WTC11 (cell line): ENCODE data around the gene VTI1A. TPM values are rescaled to one million over a fixed set of nuclear protein-coding genes. Genes with fewer than 3 reads are reported as not detected.

Source experiments
- ATAC-seq: fragments of 200-7000 bp; cut with Tn5 transposase; 2 replicates; pipeline ENCODE4 v1.10.0; 2021; ENCODE audit warnings: mild to moderate bottlenecking, moderate library complexity
- CTCF ChIA-PET: fragments of 300-600 bp; sonication (Branson Sonifier 250); formaldehyde crosslinking; loops from one replicate; lab custom pipeline; 2021; ENCODE audit warnings: antibody characterized with exemption; lab: Charles Lee
- POLR2A ChIA-PET: fragments of 350-600 bp; sonication (Branson Sonifier 250); formaldehyde crosslinking; loops from one replicate; lab custom pipeline; 2021; ENCODE audit warnings: antibody characterized with exemption; lab: Charles Lee
- DNase-seq: peaks from one replicate; pipeline ENCODE4 v3.0.0; 2021; ENCODE audit warnings: low spot score
- H3K27ac Mint-ChIP-seq: 2 replicates; pipeline ENCODE4 v1.8.0; 2021; ENCODE audit warnings: mixed read lengths
- H3K27me3 Mint-ChIP-seq: 2 replicates; pipeline ENCODE4 v1.8.0; 2021; ENCODE audit warnings: low read depth, mild to moderate bottlenecking, moderate library complexity, mixed read lengths
- H3K36me3 Mint-ChIP-seq: 2 replicates; pipeline ENCODE4 v1.8.0; 2021; ENCODE audit warnings: mixed read lengths
- H3K4me1 Mint-ChIP-seq: 2 replicates; pipeline ENCODE4 v1.8.0; 2022; ENCODE audit warnings: mixed read lengths
- H3K4me3 Mint-ChIP-seq: 2 replicates; pipeline ENCODE4 v1.8.0; 2021; ENCODE audit warnings: mild to moderate bottlenecking, moderate library complexity, mixed read lengths
- H3K9me3 Mint-ChIP-seq: 2 replicates; pipeline ENCODE4 v1.8.0; 2021; ENCODE audit warnings: mixed read lengths
- AFF4 ChIP-seq: sonication (generic); formaldehyde crosslinking; IDR thresholded peaks from 2 replicates; pipeline ENCODE4 v1.8.1; 2023; ENCODE audit warnings: mild to moderate bottlenecking, missing genetic modification reagents, borderline replicate concordance
- E2F1 ChIP-seq: sonication (generic); formaldehyde crosslinking; IDR thresholded peaks from 2 replicates; pipeline ENCODE4 v1.8.0; 2022; ENCODE audit warnings: mild to moderate bottlenecking, missing genetic modification reagents
- E2F4 ChIP-seq: sonication (generic); formaldehyde crosslinking; IDR thresholded peaks from 2 replicates; pipeline ENCODE4 v1.8.1; 2022; ENCODE audit warnings: low read depth, mild to moderate bottlenecking, moderate library complexity, missing genetic modification reagents, borderline replicate concordance
- EMX1 ChIP-seq: fragments of 250-450 bp; sonication (Bioruptor Pico); IDR thresholded peaks from 2 replicates; pipeline ENCODE4 v1.8.0; 2021; ENCODE audit warnings: mild to moderate bottlenecking
- ESRRA ChIP-seq: sonication (generic); formaldehyde crosslinking; IDR thresholded peaks from 2 replicates; pipeline ENCODE4 v1.8.1; 2022; ENCODE audit warnings: mild to moderate bottlenecking, missing genetic modification reagents, borderline replicate concordance
- FOXK1 ChIP-seq: sonication (generic); formaldehyde crosslinking; IDR thresholded peaks from 2 replicates; pipeline ENCODE4 v1.8.0; 2022; ENCODE audit warnings: mild to moderate bottlenecking, moderate library complexity, missing genetic modification reagents
- FOXP4 ChIP-seq: sonication (generic); formaldehyde crosslinking; IDR thresholded peaks from 2 replicates; pipeline ENCODE4 v1.8.0; 2022; ENCODE audit warnings: mild to moderate bottlenecking, missing genetic modification reagents
- GABPB1 ChIP-seq: sonication (generic); formaldehyde crosslinking; IDR thresholded peaks from 2 replicates; pipeline ENCODE4 v1.8.1; 2023; ENCODE audit warnings: mild to moderate bottlenecking, missing genetic modification reagents
- PREB ChIP-seq: sonication (generic); formaldehyde crosslinking; IDR thresholded peaks from 2 replicates; pipeline ENCODE4 v1.8.1; 2022; ENCODE audit warnings: mild to moderate bottlenecking, missing genetic modification reagents, moderate library complexity, borderline replicate concordance
- SMAD4 ChIP-seq: sonication (generic); formaldehyde crosslinking; IDR thresholded peaks from 2 replicates; pipeline ENCODE4 v1.8.0; 2022; ENCODE audit warnings: mild to moderate bottlenecking, missing genetic modification reagents
- SP1 ChIP-seq: sonication (generic); formaldehyde crosslinking; conservative IDR thresholded peaks from 2 replicates; pipeline ENCODE4 v1.8.1; 2022; ENCODE audit warnings: missing genetic modification reagents
- TP53 ChIP-seq: sonication (generic); formaldehyde crosslinking; IDR thresholded peaks from 2 replicates; pipeline ENCODE4 v1.8.1; 2023; ENCODE audit warnings: mild to moderate bottlenecking, missing genetic modification reagents
- ZBTB43 ChIP-seq: sonication (generic); formaldehyde crosslinking; IDR thresholded peaks from 2 replicates; pipeline ENCODE4 v1.8.1; 2023; ENCODE audit warnings: mild to moderate bottlenecking, missing genetic modification reagents
- ZMAT4 ChIP-seq: fragments of 250-450 bp; sonication (Bioruptor Pico); IDR thresholded peaks from 2 replicates; pipeline ENCODE4 v1.9.0; 2021; ENCODE audit warnings: mild to moderate bottlenecking
- ZNF232 ChIP-seq: sonication (generic); formaldehyde crosslinking; IDR thresholded peaks from 2 replicates; pipeline ENCODE4 v1.8.0; 2022; ENCODE audit warnings: mild to moderate bottlenecking, missing genetic modification reagents
- ZNF317 ChIP-seq: sonication (generic); formaldehyde crosslinking; IDR thresholded peaks from 2 replicates; pipeline ENCODE4 v1.8.1; 2023; ENCODE audit warnings: low read depth, mild to moderate bottlenecking, moderate library complexity, missing genetic modification reagents, borderline replicate concordance
- total RNA-seq: library from RNA; stranded (reverse); gene quantifications from 3 replicates; pipeline ENCODE4 v1.2.3, GENCODE V29; 2021
- TF ChIP-seq, protein P1 (sequence below): sonication (generic); formaldehyde crosslinking; IDR thresholded peaks from 2 replicates; pipeline ENCODE4 v1.8.1; 2022; ENCODE audit warnings: low read depth, missing genetic modification reagents, borderline replicate concordance
- TF ChIP-seq, protein P2 (sequence below): sonication (generic); formaldehyde crosslinking; conservative IDR thresholded peaks from 2 replicates; pipeline ENCODE4 v1.8.1; 2022; ENCODE audit warnings: mild to moderate bottlenecking, missing genetic modification reagents
- TF ChIP-seq, protein P3 (sequence below): fragments of 250-450 bp; sonication (Bioruptor Pico); IDR thresholded peaks from 2 replicates; pipeline ENCODE4 v1.9.0; 2021; ENCODE audit warnings: mild to moderate bottlenecking, borderline replicate concordance

VTI1A gene
- total RNA-seq, 1 experiment from 2014 or later: 20.1 TPM

GRCh38 chr10:112715581-112715980 is 268.6 kb downstream of the VTI1A start:
- no peak overlapping the region for H3K4me3 Mint-ChIP-seq
- TF ChIP-seq ZNF317 (CRISPR knock-in tag) (no peak), SP1 (CRISPR knock-in tag) (no peak), ZMAT4 (CRISPR knock-in tag) (no peak), E2F4 (CRISPR knock-in tag) (no peak), EMX1 (no peak), PREB (no peak), FOXK1 (no peak), SMAD4 (CRISPR knock-in tag) (no peak), FOXP4 (CRISPR knock-in tag) (no peak), AFF4 (no peak), TP53 (CRISPR knock-in tag) (no peak), GABPB1 (CRISPR knock-in tag) (no peak), ZBTB43 (no peak), E2F1 (CRISPR knock-in tag) (no peak), ZNF232 (CRISPR knock-in tag) (no peak), ESRRA (CRISPR knock-in tag) (no peak)
- TF ChIP-seq, protein P1, sequence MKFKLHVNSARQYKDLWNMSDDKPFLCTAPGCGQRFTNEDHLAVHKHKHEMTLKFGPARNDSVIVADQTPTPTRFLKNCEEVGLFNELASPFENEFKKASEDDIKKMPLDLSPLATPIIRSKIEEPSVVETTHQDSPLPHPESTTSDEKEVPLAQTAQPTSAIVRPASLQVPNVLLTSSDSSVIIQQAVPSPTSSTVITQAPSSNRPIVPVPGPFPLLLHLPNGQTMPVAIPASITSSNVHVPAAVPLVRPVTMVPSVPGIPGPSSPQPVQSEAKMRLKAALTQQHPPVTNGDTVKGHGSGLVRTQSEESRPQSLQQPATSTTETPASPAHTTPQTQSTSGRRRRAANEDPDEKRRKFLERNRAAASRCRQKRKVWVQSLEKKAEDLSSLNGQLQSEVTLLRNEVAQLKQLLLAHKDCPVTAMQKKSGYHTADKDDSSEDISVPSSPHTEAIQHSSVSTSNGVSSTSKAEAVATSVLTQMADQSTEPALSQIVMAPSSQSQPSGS: no peak
- TF ChIP-seq, protein P2, sequence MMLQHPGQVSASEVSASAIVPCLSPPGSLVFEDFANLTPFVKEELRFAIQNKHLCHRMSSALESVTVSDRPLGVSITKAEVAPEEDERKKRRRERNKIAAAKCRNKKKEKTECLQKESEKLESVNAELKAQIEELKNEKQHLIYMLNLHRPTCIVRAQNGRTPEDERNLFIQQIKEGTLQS (CRISPR knock-in tag): no peak
- TF ChIP-seq, protein P3, sequence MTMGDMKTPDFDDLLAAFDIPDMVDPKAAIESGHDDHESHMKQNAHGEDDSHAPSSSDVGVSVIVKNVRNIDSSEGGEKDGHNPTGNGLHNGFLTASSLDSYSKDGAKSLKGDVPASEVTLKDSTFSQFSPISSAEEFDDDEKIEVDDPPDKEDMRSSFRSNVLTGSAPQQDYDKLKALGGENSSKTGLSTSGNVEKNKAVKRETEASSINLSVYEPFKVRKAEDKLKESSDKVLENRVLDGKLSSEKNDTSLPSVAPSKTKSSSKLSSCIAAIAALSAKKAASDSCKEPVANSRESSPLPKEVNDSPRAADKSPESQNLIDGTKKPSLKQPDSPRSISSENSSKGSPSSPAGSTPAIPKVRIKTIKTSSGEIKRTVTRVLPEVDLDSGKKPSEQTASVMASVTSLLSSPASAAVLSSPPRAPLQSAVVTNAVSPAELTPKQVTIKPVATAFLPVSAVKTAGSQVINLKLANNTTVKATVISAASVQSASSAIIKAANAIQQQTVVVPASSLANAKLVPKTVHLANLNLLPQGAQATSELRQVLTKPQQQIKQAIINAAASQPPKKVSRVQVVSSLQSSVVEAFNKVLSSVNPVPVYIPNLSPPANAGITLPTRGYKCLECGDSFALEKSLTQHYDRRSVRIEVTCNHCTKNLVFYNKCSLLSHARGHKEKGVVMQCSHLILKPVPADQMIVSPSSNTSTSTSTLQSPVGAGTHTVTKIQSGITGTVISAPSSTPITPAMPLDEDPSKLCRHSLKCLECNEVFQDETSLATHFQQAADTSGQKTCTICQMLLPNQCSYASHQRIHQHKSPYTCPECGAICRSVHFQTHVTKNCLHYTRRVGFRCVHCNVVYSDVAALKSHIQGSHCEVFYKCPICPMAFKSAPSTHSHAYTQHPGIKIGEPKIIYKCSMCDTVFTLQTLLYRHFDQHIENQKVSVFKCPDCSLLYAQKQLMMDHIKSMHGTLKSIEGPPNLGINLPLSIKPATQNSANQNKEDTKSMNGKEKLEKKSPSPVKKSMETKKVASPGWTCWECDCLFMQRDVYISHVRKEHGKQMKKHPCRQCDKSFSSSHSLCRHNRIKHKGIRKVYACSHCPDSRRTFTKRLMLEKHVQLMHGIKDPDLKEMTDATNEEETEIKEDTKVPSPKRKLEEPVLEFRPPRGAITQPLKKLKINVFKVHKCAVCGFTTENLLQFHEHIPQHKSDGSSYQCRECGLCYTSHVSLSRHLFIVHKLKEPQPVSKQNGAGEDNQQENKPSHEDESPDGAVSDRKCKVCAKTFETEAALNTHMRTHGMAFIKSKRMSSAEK (CRISPR knock-in tag): no peak
- TF ChIP-seq, all 79 proteins: peak for 0
- Mint-ChIP-seq H3K27ac (no peak overlapping the region), H3K36me3 (no peaks in the 10 kb centered on the region), H3K4me1 (peaks cover 68% of the 10 kb centered on the region), H3K27me3 (no peaks in the 10 kb centered on the region), H3K9me3 (no peaks in the 10 kb centered on the region)
- ATAC-seq (no peak), DNase-seq (no peak)
- POLR2A ChIA-PET: no interaction called here
- CTCF ChIA-PET: no interaction called here
